Measurements from ENCODE around the gene WIPF3.

DNA sequence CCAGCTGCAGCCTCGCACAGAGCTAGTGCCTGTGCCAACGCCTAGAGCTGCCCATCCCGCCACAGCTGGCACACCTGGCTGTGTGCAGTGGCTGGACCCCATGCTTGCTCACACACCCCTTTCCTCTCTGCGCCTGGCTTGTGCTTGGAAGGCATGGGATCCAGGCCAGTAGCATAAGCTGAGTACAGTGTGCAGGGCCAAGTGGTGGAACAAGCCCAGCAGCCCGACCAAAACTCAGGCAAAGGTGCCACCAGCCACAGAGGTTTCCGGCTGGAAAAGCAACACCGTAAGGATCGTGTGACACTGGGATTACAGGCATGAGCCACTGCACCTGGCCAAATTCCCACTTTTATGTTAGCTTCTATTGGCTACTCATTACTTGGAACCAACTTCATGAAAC lies 144.9 kb downstream of the WIPF3 start:
- TF ChIP-seq EZH2 (IDR thresholded peaks at IDR 0.05; ENCODE audit: insufficient read depth, poor library complexity, severe bottlenecking) (no peak), EZH2phosphoT487 (IDR thresholded peaks at IDR 0.05; ENCODE audit: insufficient read depth, low read depth) (no peak)

Data from GM23248 (cell line).